MM.1S (cell line): ENCODE measurements around the gene CCDC91.

ENCODE experiments used
- DNase-seq: peaks from one replicate; pipeline ENCODE4 v3.0.0-alpha.2; 2015
- H2AFZ ChIP-seq: fragments of 300-600 bp; sonication (generic); 2 replicates; pipeline ENCODE4 v1.6.0; 2016; ENCODE audit warnings: antibody characterized with exemption, low read length
- H3F3A ChIP-seq: fragments of 300-600 bp; sonication (generic); 2 replicates; pipeline ENCODE4 v1.6.1; 2016; ENCODE audit warnings: mild to moderate bottlenecking, antibody characterized with exemption, low read length, moderate library complexity, mixed read lengths; ENCODE audit not compliant: insufficient read depth
- H3K27ac ChIP-seq: fragments of 300-600 bp; sonication (generic); 2 replicates; pipeline ENCODE4 v1.5.1; 2016; ENCODE audit warnings: mild to moderate bottlenecking, low read length
- H3K27me3 ChIP-seq: fragments of 300-600 bp; sonication (generic); replicated peaks from 2 replicates; pipeline ENCODE4 v1.6.0; 2016; ENCODE audit warnings: low read length; ENCODE audit not compliant: insufficient read depth
- H3K36me3 ChIP-seq: fragments of 300-600 bp; sonication (generic); replicated peaks from 2 replicates; pipeline ENCODE4 v1.6.1; 2016; ENCODE audit warnings: mild to moderate bottlenecking, low read length, mixed read lengths; ENCODE audit not compliant: insufficient read depth
- H3K4me1 ChIP-seq: fragments of 300-600 bp; sonication (generic); 2 replicates; pipeline ENCODE4 v1.6.1; 2016; ENCODE audit warnings: low read length, mixed read lengths
- H3K4me2 ChIP-seq: fragments of 300-600 bp; sonication (generic); 2 replicates; pipeline ENCODE4 v1.6.0; 2016; ENCODE audit warnings: low read depth, low read length
- H3K4me3 ChIP-seq: fragments of 300-600 bp; sonication (generic); 2 replicates; pipeline ENCODE4 v1.5.1; 2016; ENCODE audit warnings: low read length, mixed read lengths
- H3K79me2 ChIP-seq: fragments of 300-600 bp; sonication (generic); 2 replicates; pipeline ENCODE4 v1.6.1; 2016; ENCODE audit warnings: mixed run types, low read length, mixed read lengths
- H3K9ac ChIP-seq: fragments of 300-600 bp; sonication (generic); 2 replicates; pipeline ENCODE4 v1.6.1; 2016; ENCODE audit warnings: low read length, mixed read lengths
- H3K9me2 ChIP-seq: fragments of 300-600 bp; sonication (generic); replicated peaks from 2 replicates; pipeline ENCODE4 v1.6.1; 2016; ENCODE audit warnings: mild to moderate bottlenecking, low read length, mixed read lengths; ENCODE audit not compliant: insufficient read depth
- H3K9me3 ChIP-seq: fragments of 300-600 bp; sonication (generic); replicated peaks from 2 replicates; pipeline ENCODE4 v1.6.1; 2016; ENCODE audit warnings: mild to moderate bottlenecking, low read length, mixed read lengths; ENCODE audit not compliant: insufficient read depth
- H4K20me1 ChIP-seq: fragments of 300-600 bp; sonication (generic); 2 replicates; pipeline ENCODE4 v1.6.1; 2016; ENCODE audit warnings: mild to moderate bottlenecking, low read length, moderate library complexity, mixed read lengths; ENCODE audit not compliant: insufficient read depth
- CTCF ChIP-seq: fragments of 300-600 bp; sonication (generic); IDR thresholded peaks from 2 replicates; pipeline ENCODE4 v1.5.1; 2016; ENCODE audit warnings: antibody characterized with exemption, low read length, mixed read lengths
- EZH2 ChIP-seq: fragments of 300-600 bp; sonication (generic); optimal IDR thresholded peaks from 2 replicates; pipeline ENCODE3; 2017; ENCODE audit warnings: low read depth, mild to moderate bottlenecking, antibody characterized with exemption, low read length, mixed read lengths
- EZH2phosphoT487 ChIP-seq: fragments of 300-600 bp; sonication (generic); IDR thresholded peaks from 2 replicates; pipeline ENCODE4 v1.6.1; 2018; ENCODE audit warnings: antibody characterized with exemption, low read length

Gene CCDC91

GRCh38 chr12:28173440-28173839, 16.8 kb upstream of the CCDC91 start:
- Histone ChIP-seq H2AFZ (no peak overlapping the region), H3K27ac (no peak overlapping the region), H3K4me1 (no peaks in the 10 kb centered on the region), H3K9me3 (no peaks in the 10 kb centered on the region), H3K4me2 (no peak overlapping the region), H3K36me3 (no peaks in the 10 kb centered on the region), H3K4me3 (no peak overlapping the region), H3K79me2 (no peaks in the 10 kb centered on the region), H3K27me3 (no peaks in the 10 kb centered on the region), H4K20me1 (no peaks in the 10 kb centered on the region), H3F3A (no peaks in the 10 kb centered on the region), H3K9me2 (no peaks in the 10 kb centered on the region), H3K9ac (no peak overlapping the region)
- TF ChIP-seq EZH2 = no peak
- no peak for TF ChIP-seq CTCF
- no peak for TF ChIP-seq EZH2phosphoT487
- no peak for DNase-seq

- Histone ChIP-seq H3K4me1 (no peaks in the 10 kb centered on the region), H2AFZ (no peak overlapping the region), H3F3A (no peaks in the 10 kb centered on the region), H3K9ac (no peak overlapping the region), H3K4me3 (no peak overlapping the region), H3K9me3 (no peaks in the 10 kb centered on the region), H3K27me3 (no peaks in the 10 kb centered on the region), H3K4me2 (no peak overlapping the region), H4K20me1 (no peaks in the 10 kb centered on the region), H3K79me2 (no peaks in the 10 kb centered on the region), H3K27ac (no peak overlapping the region), H3K9me2 (no peaks in the 10 kb centered on the region), H3K36me3 (no peaks in the 10 kb centered on the region)
- no peak for DNase-seq
- TF ChIP-seq CTCF (no peak), EZH2phosphoT487 (no peak), EZH2 (no peak)
Observed at GRCh38 chr12:28175098-28175589, 15.1 kb upstream of the CCDC91 start.

GRCh38 chr12:28176295-28176694, 14.0 kb upstream of the CCDC91 start:
- no peak for DNase-seq
- Histone ChIP-seq H3K36me3 (no peaks in the 10 kb centered on the region), H3K27ac (no peak overlapping the region), H3K9ac (no peak overlapping the region), H3F3A (no peaks in the 10 kb centered on the region), H4K20me1 (no peaks in the 10 kb centered on the region), H3K4me3 (no peak overlapping the region), H3K9me3 (no peaks in the 10 kb centered on the region), H3K79me2 (no peaks in the 10 kb centered on the region), H3K4me2 (no peak overlapping the region), H3K27me3 (no peaks in the 10 kb centered on the region), H2AFZ (no peak overlapping the region), H3K9me2 (no peaks in the 10 kb centered on the region), H3K4me1 (no peaks in the 10 kb centered on the region)
- no peak for TF ChIP-seq CTCF
- TF ChIP-seq EZH2phosphoT487 = no peak
- TF ChIP-seq EZH2 = no peak

GRCh38 chr12:28177461-28177860, 12.8 kb upstream of the CCDC91 start:
- no peak overlapping the region for H3K9ac ChIP-seq
- DNase-seq = no peak

More at GRCh38 chr12:28177461-28177860, 12.8 kb upstream of the CCDC91 start:
- Histone ChIP-seq H3K9me2 (no peaks in the 10 kb centered on the region), H3K79me2 (no peaks in the 10 kb centered on the region), H3K27me3 (no peaks in the 10 kb centered on the region), H3K4me2 (no peak overlapping the region), H3K4me1 (no peaks in the 10 kb centered on the region), H2AFZ (no peak overlapping the region), H3F3A (no peaks in the 10 kb centered on the region), H3K36me3 (no peaks in the 10 kb centered on the region), H3K27ac (no peak overlapping the region), H3K9me3 (no peaks in the 10 kb centered on the region), H3K4me3 (no peak overlapping the region), H4K20me1 (no peaks in the 10 kb centered on the region)
- no peak for TF ChIP-seq CTCF
- TF ChIP-seq EZH2 = no peak
